Thyroid gland (tissue), 4 donors: ENCODE measurements around the gene CADPS.

Experiments used
- POLR2A ChIP-seq, 2 donors: fragments of 450-650 bp; IDR thresholded peaks; one replicate each; pipeline ENCODE4 v1.6.1; 2017; ENCODE audit warnings: antibody characterized with exemption in 2 of 2, mild to moderate bottlenecking in 2 of 2, moderate library complexity in 1 of 2
- TF ChIP-seq, protein P1 (sequence below), 6 experiments: fragments of 200-600 bp in 3 of 6; fragments of 450-650 bp in 3 of 6; sonication (generic) in 3 of 6; IDR thresholded peaks; one replicate each; pipeline ENCODE4 v1.5.1; 2016 to 2019; ENCODE audit warnings: antibody characterized with exemption in 6 of 6, mild to moderate bottlenecking in 2 of 6, inconsistent platforms in 1 of 6, moderate library complexity in 1 of 6

DNA sequence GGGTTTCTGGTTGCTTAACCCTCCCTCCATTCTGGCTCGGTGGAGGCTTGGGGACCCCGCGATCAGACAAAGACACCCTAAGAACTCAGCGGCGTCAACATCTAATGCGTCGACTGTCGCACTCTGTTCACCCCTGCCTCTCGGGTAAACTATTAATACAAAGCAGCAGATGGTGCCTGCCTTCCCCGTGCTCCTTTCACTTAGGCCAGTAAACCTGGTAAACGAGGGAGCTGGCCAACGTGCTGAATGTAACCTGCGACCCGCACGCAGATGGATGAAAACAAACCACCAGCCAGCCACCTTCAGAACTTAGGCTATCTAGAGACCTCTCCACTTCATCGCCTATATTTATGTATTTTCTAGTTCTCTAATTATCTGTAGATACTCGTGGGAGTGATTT, 848 bp upstream of the CADPS start:
- TF ChIP-seq POLR2A (IDR thresholded peaks at IDR 0.05) = no peak
- TF ChIP-seq, protein P1, sequence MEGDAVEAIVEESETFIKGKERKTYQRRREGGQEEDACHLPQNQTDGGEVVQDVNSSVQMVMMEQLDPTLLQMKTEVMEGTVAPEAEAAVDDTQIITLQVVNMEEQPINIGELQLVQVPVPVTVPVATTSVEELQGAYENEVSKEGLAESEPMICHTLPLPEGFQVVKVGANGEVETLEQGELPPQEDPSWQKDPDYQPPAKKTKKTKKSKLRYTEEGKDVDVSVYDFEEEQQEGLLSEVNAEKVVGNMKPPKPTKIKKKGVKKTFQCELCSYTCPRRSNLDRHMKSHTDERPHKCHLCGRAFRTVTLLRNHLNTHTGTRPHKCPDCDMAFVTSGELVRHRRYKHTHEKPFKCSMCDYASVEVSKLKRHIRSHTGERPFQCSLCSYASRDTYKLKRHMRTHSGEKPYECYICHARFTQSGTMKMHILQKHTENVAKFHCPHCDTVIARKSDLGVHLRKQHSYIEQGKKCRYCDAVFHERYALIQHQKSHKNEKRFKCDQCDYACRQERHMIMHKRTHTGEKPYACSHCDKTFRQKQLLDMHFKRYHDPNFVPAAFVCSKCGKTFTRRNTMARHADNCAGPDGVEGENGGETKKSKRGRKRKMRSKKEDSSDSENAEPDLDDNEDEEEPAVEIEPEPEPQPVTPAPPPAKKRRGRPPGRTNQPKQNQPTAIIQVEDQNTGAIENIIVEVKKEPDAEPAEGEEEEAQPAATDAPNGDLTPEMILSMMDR (IDR thresholded peaks at IDR 0.05) = no peak
